HepG2 (cell line): ENCODE results near the gene NYAP2. TPM values are rescaled to one million over a fixed set of nuclear protein-coding genes. Genes with fewer than 3 reads are reported as not detected.
A peak's percentile ranks its signal among the peaks of the same experiment; 100 is the strongest.

ENCODE experiments used
- ATAC-seq: fragments of 200-7000 bp; cut with Tn5 transposase; 3 replicates; pipeline ENCODE4 v1.9.1; 2020; ENCODE audit warnings: mild to moderate bottlenecking, moderate library complexity
- BruUV-seq: library from RNA; stranded (reverse); fragments of 400-500 nt; replicated peaks from 2 replicates; lab custom pipeline; 2021; lab: Mats Ljungman, UMichigan
- CTCF ChIA-PET: fragments of 300-600 bp; formaldehyde crosslinking; extraction: SDS; loops from one replicate; lab custom pipeline; 2021; ENCODE audit warnings: low total read pairs, inconsistent platforms, low intra/inter-chr PET ratio; lab: Yijun Ruan, JAX
- POLR2A ChIA-PET: fragments of 350-600 bp; sonication (Branson Sonifier 250); formaldehyde crosslinking; loops from one replicate; lab custom pipeline; 2020; ENCODE audit warnings: antibody characterized with exemption, inconsistent platforms; lab: Yijun Ruan, JAX
- DNase-seq: peaks from one replicate; pipeline ENCODE4 v3.0.0-alpha.2; 2015; ENCODE audit warnings: low spot score
- FAIRE-seq: peaks from 3 replicates; lab custom pipeline; 2011; peaks lifted over from hg19 to GRCh38; lab: Jason Lieb, UNC
- H2AFZ ChIP-seq: one replicate; pipeline ENCODE4 v1.6.1; 2011; ENCODE audit warnings: low read length, inconsistent platforms
- H3K27ac ChIP-seq: fragments of 300-600 bp; 3 replicates; pipeline ENCODE4 v1.8.0; 2011; ENCODE audit warnings: mixed run types, mild to moderate bottlenecking, mixed read lengths, low read length, inconsistent platforms; ENCODE audit not compliant: insufficient read depth; ENCODE audit errors: extremely low read length
- H3K27me3 ChIP-seq, 2 experiments: fragments of 200-600 bp in 1 of 2; 2 replicates in 1 of 2; 3 replicates in 1 of 2; pipeline versions ENCODE4 v1.6.0 to v1.8.0; 2011; ENCODE audit warnings: low read length in 2 of 2, mild to moderate bottlenecking in 2 of 2, moderate library complexity in 2 of 2, inconsistent platforms in 1 of 2; ENCODE audit not compliant: insufficient read depth in 2 of 2, control insufficient read depth in 1 of 2
- H3K36me3 ChIP-seq, 2 experiments: fragments of 200-600 bp in 1 of 2; replicated peaks in 1 of 2; 2 replicates in 1 of 2; 3 replicates in 1 of 2; pipeline versions ENCODE4 v1.5.1 to v1.8.0; 2011; ENCODE audit warnings: low read length in 2 of 2, inconsistent platforms in 1 of 2; ENCODE audit not compliant: insufficient read depth in 2 of 2, control insufficient read depth in 1 of 2
- H3K4me1 ChIP-seq: 2 replicates; pipeline ENCODE4 v1.5.1; 2012; ENCODE audit warnings: low read length, inconsistent platforms; ENCODE audit not compliant: insufficient read depth
- H3K4me2 ChIP-seq: 2 replicates; pipeline ENCODE4 v1.6.0; 2011; ENCODE audit warnings: low read depth, low read length, inconsistent platforms
- H3K4me3 ChIP-seq, 3 experiments: fragments of 200-600 bp in 1 of 3; sonication (generic), shearing (Covaris generic) in 1 of 3; replicated peaks in 1 of 3; 2 replicates each; pipeline ENCODE4 v1.5.1; 2011 to 2016; ENCODE audit warnings: low read length in 3 of 3, inconsistent platforms in 2 of 3, low read depth in 2 of 3, mild to moderate bottlenecking in 2 of 3, control low read depth in 1 of 3, mixed read lengths in 1 of 3; ENCODE audit not compliant: insufficient read depth in 1 of 3
- H3K79me2 ChIP-seq: one replicate; pipeline ENCODE4 v1.6.1; 2011; ENCODE audit warnings: low read length, inconsistent platforms; ENCODE audit not compliant: insufficient read depth
- H3K9ac ChIP-seq: 2 replicates; pipeline ENCODE4 v1.6.0; 2011; ENCODE audit warnings: mild to moderate bottlenecking, low read depth, low read length, inconsistent platforms; ENCODE audit not compliant: insufficient read depth
- H3K9me3 ChIP-seq: 2 replicates; pipeline ENCODE4 v1.5.1; 2012; ENCODE audit warnings: mild to moderate bottlenecking, low read length
- H4K20me1 ChIP-seq: 2 replicates; pipeline ENCODE4 v1.6.0; 2011; ENCODE audit warnings: inconsistent platforms, mild to moderate bottlenecking, low read length, moderate library complexity; ENCODE audit not compliant: insufficient read depth
- CEBPB ChIP-seq: IDR thresholded peaks from 2 replicates; pipeline ENCODE4 v1.6.1; 2011; ENCODE audit warnings: low read depth, low read length, improper control_type of control experiment, borderline replicate concordance
- KLF9 ChIP-seq: IDR thresholded peaks from 2 replicates; pipeline ENCODE4 v1.6.1; 2016; ENCODE audit warnings: low read depth
- LCORL ChIP-seq, 2 experiments: fragments of 450-650 bp in 1 of 2; sonication (generic) in 1 of 2; formaldehyde crosslinking in 1 of 2; IDR thresholded peaks; 2 replicates each; pipeline versions ENCODE4 v1.5.0 to v1.6.1; 2017 to 2020; ENCODE audit warnings: antibody characterized with exemption in 1 of 2, missing genetic modification reagents in 1 of 2
- RFX1 ChIP-seq: fragments of 450-650 bp; IDR thresholded peaks from 2 replicates; pipeline ENCODE4 v1.6.1; 2017
- SMC3 ChIP-seq: IDR thresholded peaks from 2 replicates; pipeline ENCODE4 v1.6.1; 2011; ENCODE audit warnings: low read length, improper control_type of control experiment
- SUZ12 ChIP-seq: fragments of 150-350 bp; IDR thresholded peaks from 2 replicates; pipeline ENCODE4 v1.6.1; 2014; ENCODE audit warnings: low read depth, low read length
- U2AF2 ChIP-seq: fragments of 200-400 bp; formaldehyde crosslinking; IDR thresholded peaks from 2 replicates; pipeline ENCODE4 v1.6.1; 2017; ENCODE audit warnings: low read depth, mild to moderate bottlenecking, low read length
- ZC3H13 ChIP-seq: sonication (generic); formaldehyde crosslinking; IDR thresholded peaks from 2 replicates; pipeline ENCODE4 v1.8.1; 2023; ENCODE audit warnings: mild to moderate bottlenecking, missing genetic modification reagents, moderate library complexity
- ZNF138 ChIP-seq: sonication (generic); formaldehyde crosslinking; IDR thresholded peaks from 2 replicates; pipeline ENCODE4 v1.5.0; 2020; ENCODE audit warnings: mild to moderate bottlenecking, low read depth, missing genetic modification reagents
- ZNF383 ChIP-seq: sonication (generic); formaldehyde crosslinking; IDR thresholded peaks from 2 replicates; pipeline ENCODE4 v1.4.0; 2020; ENCODE audit warnings: missing genetic modification reagents, mild to moderate bottlenecking, borderline replicate concordance
- WGBS: methylation state at CpG from one replicate; pipeline ENCODE4 v1.1.6; 2017; ENCODE audit warnings: low lambda C conversion rate; 5-methylcytosine and 5-hydroxymethylcytosine counted together
- in situ Hi-C: cut with HindIII; loops from 2 replicates; pipeline ENCODE4 v1.10.0; 2017; ENCODE audit warnings: low pct_unique_long_range_greater_than_20kb; ENCODE audit not compliant: extremely low pct_ligation_motif_present
- intact Hi-C: fragments of 100-400 bp; cut with micrococcal nuclease; formaldehyde crosslinking; loops from one replicate; pipeline ENCODE4 v1.10.0; 2022; ENCODE audit not compliant: unreplicated experiment
- polyA plus RNA-seq, 8 experiments: library from polyadenylated mRNA; depleted of rRNA in 3 of 8; stranded (reverse) in 7 of 8; unstranded in 1 of 8; fragments of >200 nt; fragmentation: Illumina TruSeq in 4 of 8; extraction: Trizol in 4 of 8; gene quantifications; 2 replicates each; pipeline versions ENCODE4 v1.2.1 to v1.2.3, GENCODE V29; 2011 to 2016; ENCODE audit warnings: low read depth in 4 of 8, missing spikeins in 1 of 8, mixed read lengths in 1 of 8; ENCODE audit not compliant: insufficient read depth in 1 of 8
- total RNA-seq, 5 experiments: library from RNA; depleted of rRNA; stranded (reverse); fragments of >200 nt; fragmentation: Illumina TruSeq; extraction: Trizol; gene quantifications; 2 replicates each; pipeline ENCODE4 v1.2.3, GENCODE V29; 2016; ENCODE audit warnings: low read depth in 1 of 5
- TF ChIP-seq, protein P1 (sequence below): sonication (generic); formaldehyde crosslinking; IDR thresholded peaks from 2 replicates; pipeline ENCODE4 v1.4.0; 2020; ENCODE audit warnings: missing genetic modification reagents, borderline replicate concordance
- TF ChIP-seq, protein P2 (sequence below): sonication (generic); formaldehyde crosslinking; IDR thresholded peaks from 2 replicates; pipeline ENCODE4 v1.4.0; 2020; ENCODE audit warnings: missing genetic modification reagents, low read depth, mild to moderate bottlenecking, borderline replicate concordance

Gene NYAP2
- total and polyA plus RNA-seq, 2 of the 13 experiments (the other 11 are each of a cell fraction or from before 2014, with no cell fraction given): not detected

DNA sequence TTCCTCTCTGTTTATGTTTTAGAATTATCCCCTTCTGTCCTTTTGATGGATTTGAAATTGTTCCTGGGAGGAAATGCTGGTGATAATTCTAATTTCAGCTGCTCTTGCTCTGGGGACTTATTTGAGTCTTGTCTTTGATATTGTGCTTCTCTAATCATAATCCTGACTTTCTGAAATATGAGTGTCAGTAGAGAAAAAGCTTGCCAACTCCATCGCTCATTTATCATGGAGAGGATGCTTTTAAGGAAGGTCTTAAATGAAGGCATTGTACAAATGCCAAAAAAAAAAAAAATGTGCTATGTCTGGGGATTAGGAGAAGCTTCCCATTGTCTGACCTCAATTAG, 159.5 kb downstream of the NYAP2 start (continued):
- TF ChIP-seq, protein P1, sequence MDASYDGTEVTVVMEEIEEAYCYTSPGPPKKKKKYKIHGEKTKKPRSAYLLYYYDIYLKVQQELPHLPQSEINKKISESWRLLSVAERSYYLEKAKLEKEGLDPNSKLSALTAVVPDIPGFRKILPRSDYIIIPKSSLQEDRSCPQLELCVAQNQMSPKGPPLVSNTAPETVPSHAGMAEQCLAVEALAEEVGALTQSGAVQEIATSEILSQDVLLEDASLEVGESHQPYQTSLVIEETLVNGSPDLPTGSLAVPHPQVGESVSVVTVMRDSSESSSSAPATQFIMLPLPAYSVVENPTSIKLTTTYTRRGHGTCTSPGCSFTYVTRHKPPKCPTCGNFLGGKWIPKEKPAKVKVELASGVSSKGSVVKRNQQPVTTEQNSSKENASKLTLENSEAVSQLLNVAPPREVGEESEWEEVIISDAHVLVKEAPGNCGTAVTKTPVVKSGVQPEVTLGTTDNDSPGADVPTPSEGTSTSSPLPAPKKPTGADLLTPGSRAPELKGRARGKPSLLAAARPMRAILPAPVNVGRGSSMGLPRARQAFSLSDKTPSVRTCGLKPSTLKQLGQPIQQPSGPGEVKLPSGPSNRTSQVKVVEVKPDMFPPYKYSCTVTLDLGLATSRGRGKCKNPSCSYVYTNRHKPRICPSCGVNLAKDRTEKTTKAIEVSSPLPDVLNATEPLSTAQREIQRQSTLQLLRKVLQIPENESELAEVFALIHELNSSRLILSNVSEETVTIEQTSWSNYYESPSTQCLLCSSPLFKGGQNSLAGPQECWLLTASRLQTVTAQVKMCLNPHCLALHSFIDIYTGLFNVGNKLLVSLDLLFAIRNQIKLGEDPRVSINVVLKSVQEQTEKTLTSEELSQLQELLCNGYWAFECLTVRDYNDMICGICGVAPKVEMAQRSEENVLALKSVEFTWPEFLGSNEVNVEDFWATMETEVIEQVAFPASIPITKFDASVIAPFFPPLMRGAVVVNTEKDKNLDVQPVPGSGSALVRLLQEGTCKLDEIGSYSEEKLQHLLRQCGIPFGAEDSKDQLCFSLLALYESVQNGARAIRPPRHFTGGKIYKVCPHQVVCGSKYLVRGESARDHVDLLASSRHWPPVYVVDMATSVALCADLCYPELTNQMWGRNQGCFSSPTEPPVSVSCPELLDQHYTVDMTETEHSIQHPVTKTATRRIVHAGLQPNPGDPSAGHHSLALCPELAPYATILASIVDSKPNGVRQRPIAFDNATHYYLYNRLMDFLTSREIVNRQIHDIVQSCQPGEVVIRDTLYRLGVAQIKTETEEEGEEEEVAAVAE (CRISPR knock-in tag): no peak
- TF ChIP-seq ZC3H13 (CRISPR knock-in tag) (no peak), U2AF2 (no peak), KLF9 (CRISPR knock-in tag) (no peak), LCORL (IDR thresholded peaks at IDR 0.05) (no peak), LCORL (CRISPR knock-in tag; IDR thresholded peaks at IDR 0.05) (no peak), ZNF383 (CRISPR knock-in tag) (no peak), SUZ12 (no peak)
- TF ChIP-seq, protein P2, sequence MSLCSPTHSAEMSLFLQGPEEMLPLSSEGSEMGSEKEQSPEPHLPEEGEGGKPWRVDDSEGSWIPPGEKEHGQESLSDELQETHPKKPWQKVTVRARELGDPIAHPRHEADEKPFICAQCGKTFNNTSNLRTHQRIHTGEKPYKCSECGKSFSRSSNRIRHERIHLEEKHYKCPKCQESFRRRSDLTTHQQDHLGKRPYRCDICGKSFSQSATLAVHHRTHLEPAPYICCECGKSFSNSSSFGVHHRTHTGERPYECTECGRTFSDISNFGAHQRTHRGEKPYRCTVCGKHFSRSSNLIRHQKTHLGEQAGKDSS (CRISPR knock-in tag): no peak

DNA sequence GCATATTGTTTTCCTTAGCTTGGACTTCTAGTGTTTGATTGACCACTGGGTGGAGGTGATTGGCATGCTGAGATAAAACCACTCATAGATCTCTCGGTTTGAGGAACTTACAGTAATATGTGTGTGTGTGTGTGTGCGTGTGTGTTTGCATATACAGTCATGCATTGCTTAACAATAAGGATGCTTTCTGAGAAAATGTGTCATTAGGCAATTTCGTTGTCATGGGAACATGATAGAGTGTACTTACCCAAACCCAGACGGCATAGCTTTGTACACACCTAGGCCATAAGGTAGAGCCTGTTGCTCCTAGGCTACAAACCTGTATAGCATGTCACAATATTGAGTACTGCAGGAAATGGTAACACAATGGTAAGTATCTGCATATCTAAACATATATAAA, 167.3 kb downstream of the NYAP2 start:
- Histone ChIP-seq H3K79me2 (no peaks in the 10 kb centered on the region), H2AFZ (no peak overlapping the region), H3K4me2 (no peak overlapping the region), H3K27me3 (no peaks in the 10 kb centered on the region), H3K9me3 (peaks cover 17% of the 10 kb centered on the region), H3K36me3 (no peaks in the 10 kb centered on the region), H3K4me1 (no peaks in the 10 kb centered on the region), H3K9ac (no peak overlapping the region), H3K4me3 (no peak overlapping the region), H3K27ac (no peak overlapping the region), H4K20me1 (no peaks in the 10 kb centered on the region)
- intact Hi-C loops: no loop called here
- CTCF ChIA-PET: no interaction called here
- POLR2A ChIA-PET: no interaction called here
- ATAC-seq: no peak
- in situ Hi-C loops: no loop called here
- FAIRE-seq: no peak
- DNase-seq: no peak
- BruUV-seq: no TSS peak
- 2% methylated on average over 4 of the region's 4 CpGs for WGBS
- TF ChIP-seq ZNF138 (CRISPR knock-in tag) (no peak), RFX1 (peak; percentile 12; the same call in 1 of the 2 replicates), SMC3 (no peak), CEBPB (peak; percentile 8; the same call in 1 of the 2 replicates)
